KMS-11 (cell line): Measurements from ENCODE around the gene TRIM22.

Source experiments
- H2AFZ ChIP-seq: fragments of 200-600 bp; sonication (generic); 2 replicates; pipeline ENCODE4 v1.6.1; 2016; ENCODE audit warnings: antibody characterized with exemption, mixed run types, low read depth
- H3K27ac ChIP-seq: fragments of 200-600 bp; sonication (generic); 2 replicates; pipeline ENCODE4 v1.6.1; 2016; ENCODE audit warnings: mild to moderate bottlenecking, mixed run types
- H3K27me3 ChIP-seq: fragments of 200-600 bp; sonication (generic); 2 replicates; pipeline ENCODE4 v1.6.1; 2017; ENCODE audit warnings: mild to moderate bottlenecking, low read depth, mixed run types, moderate library complexity; ENCODE audit not compliant: insufficient read depth
- H3K36me3 ChIP-seq: fragments of 200-600 bp; sonication (generic); 2 replicates; pipeline ENCODE4 v1.6.1; 2017; ENCODE audit warnings: mild to moderate bottlenecking, mixed run types; ENCODE audit not compliant: insufficient read depth
- H3K4me1 ChIP-seq: fragments of 200-600 bp; sonication (generic); 2 replicates; pipeline ENCODE4 v1.6.1; 2016; ENCODE audit warnings: mild to moderate bottlenecking, low read depth, mixed run types; ENCODE audit not compliant: poor library complexity, severe bottlenecking
- H3K4me2 ChIP-seq: fragments of 200-600 bp; sonication (generic); 2 replicates; pipeline ENCODE4 v1.7.0; 2016; ENCODE audit warnings: mild to moderate bottlenecking, mixed run types
- H3K4me3 ChIP-seq: fragments of 200-600 bp; sonication (generic); IDR thresholded peaks from 2 replicates; pipeline ENCODE4 v1.6.1; 2017; ENCODE audit warnings: low read depth, low read length, mixed read lengths; ENCODE audit not compliant: insufficient read depth
- H3K79me2 ChIP-seq: fragments of 200-600 bp; sonication (generic); 2 replicates; pipeline ENCODE4 v1.6.1; 2016; ENCODE audit warnings: low read depth, mixed run types; ENCODE audit not compliant: insufficient read depth
- H3K9ac ChIP-seq: fragments of 200-600 bp; sonication (generic); 2 replicates; pipeline ENCODE4 v1.6.1; 2016; ENCODE audit warnings: mild to moderate bottlenecking, mixed run types
- H4K20me1 ChIP-seq: fragments of 200-600 bp; sonication (generic); 2 replicates; pipeline ENCODE4 v1.6.1; 2016; ENCODE audit warnings: mild to moderate bottlenecking, mixed run types; ENCODE audit not compliant: insufficient read depth
- TF ChIP-seq, protein P1 (sequence below): fragments of 200-600 bp; sonication (generic); conservative IDR thresholded peaks from 2 replicates; pipeline ENCODE4 v1.6.1; 2017; ENCODE audit warnings: low read depth, mild to moderate bottlenecking, antibody characterized with exemption, low read length, moderate library complexity, mixed read lengths

TRIM22 gene

DNA sequence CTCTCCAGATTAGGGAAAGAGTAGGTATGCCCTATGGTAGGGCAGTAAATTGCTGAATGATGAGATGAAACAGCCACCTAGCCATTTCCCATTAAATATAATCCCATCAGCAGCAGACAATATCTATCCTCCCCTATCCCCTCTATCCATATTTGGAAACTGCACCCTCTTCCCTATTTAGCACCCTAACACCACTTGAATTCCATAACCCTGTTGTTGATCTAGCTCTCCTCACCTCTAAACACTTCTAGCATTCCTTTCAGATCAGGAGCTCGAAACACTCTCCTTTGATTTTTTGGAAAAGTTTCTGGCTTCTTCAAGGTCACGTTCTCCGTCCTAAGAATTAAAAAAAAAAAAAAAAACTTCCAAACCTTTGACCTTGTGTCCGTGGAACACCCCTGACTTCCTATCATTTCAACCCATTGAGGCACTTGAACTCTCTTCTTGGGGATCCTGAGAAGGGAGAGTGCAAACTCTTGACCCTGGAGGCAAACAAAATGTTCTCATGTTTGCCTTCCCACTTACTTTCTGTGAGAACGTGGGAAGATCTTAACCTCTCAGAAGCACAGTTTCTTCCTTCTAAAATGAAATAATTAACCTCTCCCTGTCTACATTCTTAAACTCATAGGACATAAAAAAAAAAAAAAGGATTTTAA lies 23.7 kb upstream of the TRIM22 start:
- no peaks in the 10 kb centered on the region for H4K20me1 ChIP-seq
- no peak overlapping the region for H3K9ac ChIP-seq
- H3K79me2 ChIP-seq, result no peaks in the 10 kb centered on the region
- H3K27me3 ChIP-seq, result no peaks in the 10 kb centered on the region
- H3K4me2 ChIP-seq, result no peak overlapping the region
- no peak overlapping the region for H3K4me3 ChIP-seq
- no peak overlapping the region for H3K27ac ChIP-seq
- no peaks in the 10 kb centered on the region for H3K36me3 ChIP-seq
- TF ChIP-seq, protein P1, sequence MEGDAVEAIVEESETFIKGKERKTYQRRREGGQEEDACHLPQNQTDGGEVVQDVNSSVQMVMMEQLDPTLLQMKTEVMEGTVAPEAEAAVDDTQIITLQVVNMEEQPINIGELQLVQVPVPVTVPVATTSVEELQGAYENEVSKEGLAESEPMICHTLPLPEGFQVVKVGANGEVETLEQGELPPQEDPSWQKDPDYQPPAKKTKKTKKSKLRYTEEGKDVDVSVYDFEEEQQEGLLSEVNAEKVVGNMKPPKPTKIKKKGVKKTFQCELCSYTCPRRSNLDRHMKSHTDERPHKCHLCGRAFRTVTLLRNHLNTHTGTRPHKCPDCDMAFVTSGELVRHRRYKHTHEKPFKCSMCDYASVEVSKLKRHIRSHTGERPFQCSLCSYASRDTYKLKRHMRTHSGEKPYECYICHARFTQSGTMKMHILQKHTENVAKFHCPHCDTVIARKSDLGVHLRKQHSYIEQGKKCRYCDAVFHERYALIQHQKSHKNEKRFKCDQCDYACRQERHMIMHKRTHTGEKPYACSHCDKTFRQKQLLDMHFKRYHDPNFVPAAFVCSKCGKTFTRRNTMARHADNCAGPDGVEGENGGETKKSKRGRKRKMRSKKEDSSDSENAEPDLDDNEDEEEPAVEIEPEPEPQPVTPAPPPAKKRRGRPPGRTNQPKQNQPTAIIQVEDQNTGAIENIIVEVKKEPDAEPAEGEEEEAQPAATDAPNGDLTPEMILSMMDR, result no peak
- no peaks in the 10 kb centered on the region for H3K4me1 ChIP-seq
- H2AFZ ChIP-seq, result no peak overlapping the region

GRCh38 chr11:5666402-5666793 lies 23.2 kb upstream of the TRIM22 start:
- H2AFZ ChIP-seq, result no peak overlapping the region
- TF ChIP-seq, protein P1, result no peak
- H3K36me3 ChIP-seq, result no peaks in the 10 kb centered on the region
- no peaks in the 10 kb centered on the region for H3K27me3 ChIP-seq
- H3K4me1 ChIP-seq, result no peaks in the 10 kb centered on the region
- no peaks in the 10 kb centered on the region for H4K20me1 ChIP-seq
- no peak overlapping the region for H3K4me3 ChIP-seq
- no peak overlapping the region for H3K9ac ChIP-seq
- no peak overlapping the region for H3K27ac ChIP-seq
- no peaks in the 10 kb centered on the region for H3K79me2 ChIP-seq
- H3K4me2 ChIP-seq, result no peak overlapping the region

DNA sequence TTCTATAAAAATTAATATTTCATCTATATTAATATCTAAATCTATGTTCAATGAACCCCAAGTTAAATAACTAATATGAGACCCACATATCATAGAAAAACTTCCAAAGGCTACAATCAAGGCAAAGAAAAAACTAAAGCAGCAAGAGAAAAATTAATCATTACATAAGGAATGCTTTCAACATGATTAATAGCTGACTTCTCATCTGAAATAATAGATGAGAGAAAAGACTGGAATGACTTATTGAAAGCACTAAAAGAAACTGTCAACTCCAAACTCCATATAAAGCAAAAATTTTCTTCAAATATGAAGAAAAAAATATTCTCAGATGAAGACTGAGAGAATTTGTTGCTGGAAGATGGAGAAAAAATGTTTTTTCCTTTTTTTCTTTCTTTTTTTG lies 17.8 kb upstream of the TRIM22 start:
- Histone ChIP-seq H3K4me1 (no peaks in the 10 kb centered on the region), H3K27me3 (no peaks in the 10 kb centered on the region), H3K27ac (no peak overlapping the region), H3K36me3 (no peaks in the 10 kb centered on the region), H3K9ac (no peak overlapping the region), H3K4me2 (no peak overlapping the region), H3K79me2 (no peaks in the 10 kb centered on the region), H3K4me3 (no peak overlapping the region), H2AFZ (no peak overlapping the region), H4K20me1 (no peaks in the 10 kb centered on the region)
- TF ChIP-seq, protein P1, result no peak

- Histone ChIP-seq H3K9ac (no peak overlapping the region), H3K36me3 (no peaks in the 10 kb centered on the region), H4K20me1 (no peaks in the 10 kb centered on the region), H3K27me3 (no peaks in the 10 kb centered on the region), H3K79me2 (no peaks in the 10 kb centered on the region), H3K27ac (no peak overlapping the region), H3K4me2 (no peak overlapping the region), H2AFZ (no peak overlapping the region), H3K4me1 (no peaks in the 10 kb centered on the region), H3K4me3 (no peak overlapping the region)
- TF ChIP-seq, protein P1, result no peak
These were observed 15.2 kb upstream of the TRIM22 start for GRCh38 chr11:5674391-5674790.
